ENCODE results near the gene RBMS3. TPM values are rescaled to one million over a fixed set of nuclear protein-coding genes. Genes with fewer than 3 reads are reported as not detected.

The RBMS3 gene
- total RNA-seq, 1 experiment from 2014 or later: 8.7 TPM

DNA sequence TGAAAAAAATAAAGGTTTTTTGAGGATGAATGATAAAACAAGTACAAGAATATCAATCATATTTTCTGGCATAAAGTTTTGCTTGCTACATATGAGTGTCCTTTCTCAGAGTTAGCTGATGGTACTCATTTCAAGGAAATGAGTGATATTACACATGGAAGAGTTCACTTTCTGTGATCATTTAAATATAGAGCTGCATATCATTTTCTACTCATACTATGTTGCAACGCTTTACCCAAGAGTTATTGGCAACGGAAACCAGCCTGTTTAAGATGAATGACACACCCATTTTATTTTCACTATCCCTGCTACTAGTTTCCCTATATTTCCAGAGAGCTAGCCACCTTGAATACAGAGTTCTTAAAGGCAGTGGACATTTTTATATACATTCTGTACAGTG, 35.4 kb upstream of the RBMS3 start:
- Mint-ChIP-seq H3K27ac (no peak overlapping the region), H3K27me3 (ENCODE audit: low read depth) (no peaks in the 10 kb centered on the region), H3K4me3 (no peak overlapping the region), H3K36me3 (peaks cover 4% of the 10 kb centered on the region; the same call in 1 of the 2 replicates), H3K4me1 (peaks cover 12% of the 10 kb centered on the region), H3K9me3 (peaks cover 14% of the 10 kb centered on the region)
- ChIA-PET POLR2A (no interaction called here), CTCF (no interaction called here)
- ATAC-seq (no peak), DNase-seq (ENCODE audit: low spot score) (no peak)
- TF ChIP-seq, protein P1, sequence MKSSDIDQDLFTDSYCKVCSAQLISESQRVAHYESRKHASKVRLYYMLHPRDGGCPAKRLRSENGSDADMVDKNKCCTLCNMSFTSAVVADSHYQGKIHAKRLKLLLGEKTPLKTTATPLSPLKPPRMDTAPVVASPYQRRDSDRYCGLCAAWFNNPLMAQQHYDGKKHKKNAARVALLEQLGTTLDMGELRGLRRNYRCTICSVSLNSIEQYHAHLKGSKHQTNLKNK (CRISPR knock-in tag; IDR thresholded peaks at IDR 0.05): no peak
- TF ChIP-seq, protein P2, sequence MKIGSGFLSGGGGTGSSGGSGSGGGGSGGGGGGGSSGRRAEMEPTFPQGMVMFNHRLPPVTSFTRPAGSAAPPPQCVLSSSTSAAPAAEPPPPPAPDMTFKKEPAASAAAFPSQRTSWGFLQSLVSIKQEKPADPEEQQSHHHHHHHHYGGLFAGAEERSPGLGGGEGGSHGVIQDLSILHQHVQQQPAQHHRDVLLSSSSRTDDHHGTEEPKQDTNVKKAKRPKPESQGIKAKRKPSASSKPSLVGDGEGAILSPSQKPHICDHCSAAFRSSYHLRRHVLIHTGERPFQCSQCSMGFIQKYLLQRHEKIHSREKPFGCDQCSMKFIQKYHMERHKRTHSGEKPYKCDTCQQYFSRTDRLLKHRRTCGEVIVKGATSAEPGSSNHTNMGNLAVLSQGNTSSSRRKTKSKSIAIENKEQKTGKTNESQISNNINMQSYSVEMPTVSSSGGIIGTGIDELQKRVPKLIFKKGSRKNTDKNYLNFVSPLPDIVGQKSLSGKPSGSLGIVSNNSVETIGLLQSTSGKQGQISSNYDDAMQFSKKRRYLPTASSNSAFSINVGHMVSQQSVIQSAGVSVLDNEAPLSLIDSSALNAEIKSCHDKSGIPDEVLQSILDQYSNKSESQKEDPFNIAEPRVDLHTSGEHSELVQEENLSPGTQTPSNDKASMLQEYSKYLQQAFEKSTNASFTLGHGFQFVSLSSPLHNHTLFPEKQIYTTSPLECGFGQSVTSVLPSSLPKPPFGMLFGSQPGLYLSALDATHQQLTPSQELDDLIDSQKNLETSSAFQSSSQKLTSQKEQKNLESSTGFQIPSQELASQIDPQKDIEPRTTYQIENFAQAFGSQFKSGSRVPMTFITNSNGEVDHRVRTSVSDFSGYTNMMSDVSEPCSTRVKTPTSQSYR (CRISPR knock-in tag; IDR thresholded peaks at IDR 0.05): no peak
- TF ChIP-seq FOXP1 (CRISPR knock-in tag; IDR thresholded peaks at IDR 0.05; ENCODE audit: borderline replicate concordance) (no peak), NFYB (CRISPR knock-in tag; conservative IDR thresholded peaks at IDR 0.05; ENCODE audit: low read depth) (no peak), ZNF396 (CRISPR knock-in tag; IDR thresholded peaks at IDR 0.05; ENCODE audit: borderline replicate concordance) (no peak), ZNF263 (CRISPR knock-in tag; IDR thresholded peaks at IDR 0.05; ENCODE audit: low read depth) (no peak), FOXJ3 (CRISPR knock-in tag; IDR thresholded peaks at IDR 0.05; ENCODE audit: borderline replicate concordance) (no peak), IRF2 (CRISPR knock-in tag; IDR thresholded peaks at IDR 0.05; ENCODE audit: borderline replicate concordance, low read depth) (no peak), ZNF138 (CRISPR knock-in tag; conservative IDR thresholded peaks at IDR 0.05) (no peak), GTF2I (CRISPR knock-in tag; conservative IDR thresholded peaks at IDR 0.05) (no peak), CBFB (CRISPR knock-in tag; IDR thresholded peaks at IDR 0.05; ENCODE audit: low read depth) (no peak), ATF1 (CRISPR knock-in tag; IDR thresholded peaks at IDR 0.05) (no peak), TCF7 (CRISPR knock-in tag; IDR thresholded peaks at IDR 0.05; ENCODE audit: low read depth) (no peak), RELA (CRISPR knock-in tag; IDR thresholded peaks at IDR 0.05; ENCODE audit: borderline replicate concordance) (no peak)
- TF ChIP-seq, protein P3, sequence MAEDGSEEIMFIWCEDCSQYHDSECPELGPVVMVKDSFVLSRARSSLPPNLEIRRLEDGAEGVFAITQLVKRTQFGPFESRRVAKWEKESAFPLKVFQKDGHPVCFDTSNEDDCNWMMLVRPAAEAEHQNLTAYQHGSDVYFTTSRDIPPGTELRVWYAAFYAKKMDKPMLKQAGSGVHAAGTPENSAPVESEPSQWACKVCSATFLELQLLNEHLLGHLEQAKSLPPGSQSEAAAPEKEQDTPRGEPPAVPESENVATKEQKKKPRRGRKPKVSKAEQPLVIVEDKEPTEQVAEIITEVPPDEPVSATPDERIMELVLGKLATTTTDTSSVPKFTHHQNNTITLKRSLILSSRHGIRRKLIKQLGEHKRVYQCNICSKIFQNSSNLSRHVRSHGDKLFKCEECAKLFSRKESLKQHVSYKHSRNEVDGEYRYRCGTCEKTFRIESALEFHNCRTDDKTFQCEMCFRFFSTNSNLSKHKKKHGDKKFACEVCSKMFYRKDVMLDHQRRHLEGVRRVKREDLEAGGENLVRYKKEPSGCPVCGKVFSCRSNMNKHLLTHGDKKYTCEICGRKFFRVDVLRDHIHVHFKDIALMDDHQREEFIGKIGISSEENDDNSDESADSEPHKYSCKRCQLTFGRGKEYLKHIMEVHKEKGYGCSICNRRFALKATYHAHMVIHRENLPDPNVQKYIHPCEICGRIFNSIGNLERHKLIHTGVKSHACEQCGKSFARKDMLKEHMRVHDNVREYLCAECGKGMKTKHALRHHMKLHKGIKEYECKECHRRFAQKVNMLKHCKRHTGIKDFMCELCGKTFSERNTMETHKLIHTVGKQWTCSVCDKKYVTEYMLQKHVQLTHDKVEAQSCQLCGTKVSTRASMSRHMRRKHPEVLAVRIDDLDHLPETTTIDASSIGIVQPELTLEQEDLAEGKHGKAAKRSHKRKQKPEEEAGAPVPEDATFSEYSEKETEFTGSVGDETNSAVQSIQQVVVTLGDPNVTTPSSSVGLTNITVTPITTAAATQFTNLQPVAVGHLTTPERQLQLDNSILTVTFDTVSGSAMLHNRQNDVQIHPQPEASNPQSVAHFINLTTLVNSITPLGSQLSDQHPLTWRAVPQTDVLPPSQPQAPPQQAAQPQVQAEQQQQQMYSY (CRISPR knock-in tag; IDR thresholded peaks at IDR 0.05): no peak
- TF ChIP-seq, protein P4, sequence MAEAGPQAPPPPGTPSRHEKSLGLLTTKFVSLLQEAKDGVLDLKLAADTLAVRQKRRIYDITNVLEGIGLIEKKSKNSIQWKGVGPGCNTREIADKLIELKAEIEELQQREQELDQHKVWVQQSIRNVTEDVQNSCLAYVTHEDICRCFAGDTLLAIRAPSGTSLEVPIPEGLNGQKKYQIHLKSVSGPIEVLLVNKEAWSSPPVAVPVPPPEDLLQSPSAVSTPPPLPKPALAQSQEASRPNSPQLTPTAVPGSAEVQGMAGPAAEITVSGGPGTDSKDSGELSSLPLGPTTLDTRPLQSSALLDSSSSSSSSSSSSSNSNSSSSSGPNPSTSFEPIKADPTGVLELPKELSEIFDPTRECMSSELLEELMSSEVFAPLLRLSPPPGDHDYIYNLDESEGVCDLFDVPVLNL (CRISPR knock-in tag; IDR thresholded peaks at IDR 0.05; ENCODE audit: borderline replicate concordance, low read depth): no peak
- TF ChIP-seq, protein P5, sequence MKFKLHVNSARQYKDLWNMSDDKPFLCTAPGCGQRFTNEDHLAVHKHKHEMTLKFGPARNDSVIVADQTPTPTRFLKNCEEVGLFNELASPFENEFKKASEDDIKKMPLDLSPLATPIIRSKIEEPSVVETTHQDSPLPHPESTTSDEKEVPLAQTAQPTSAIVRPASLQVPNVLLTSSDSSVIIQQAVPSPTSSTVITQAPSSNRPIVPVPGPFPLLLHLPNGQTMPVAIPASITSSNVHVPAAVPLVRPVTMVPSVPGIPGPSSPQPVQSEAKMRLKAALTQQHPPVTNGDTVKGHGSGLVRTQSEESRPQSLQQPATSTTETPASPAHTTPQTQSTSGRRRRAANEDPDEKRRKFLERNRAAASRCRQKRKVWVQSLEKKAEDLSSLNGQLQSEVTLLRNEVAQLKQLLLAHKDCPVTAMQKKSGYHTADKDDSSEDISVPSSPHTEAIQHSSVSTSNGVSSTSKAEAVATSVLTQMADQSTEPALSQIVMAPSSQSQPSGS (CRISPR knock-in tag; IDR thresholded peaks at IDR 0.05; ENCODE audit: borderline replicate concordance, low read depth): no peak
- TF ChIP-seq, protein P6, sequence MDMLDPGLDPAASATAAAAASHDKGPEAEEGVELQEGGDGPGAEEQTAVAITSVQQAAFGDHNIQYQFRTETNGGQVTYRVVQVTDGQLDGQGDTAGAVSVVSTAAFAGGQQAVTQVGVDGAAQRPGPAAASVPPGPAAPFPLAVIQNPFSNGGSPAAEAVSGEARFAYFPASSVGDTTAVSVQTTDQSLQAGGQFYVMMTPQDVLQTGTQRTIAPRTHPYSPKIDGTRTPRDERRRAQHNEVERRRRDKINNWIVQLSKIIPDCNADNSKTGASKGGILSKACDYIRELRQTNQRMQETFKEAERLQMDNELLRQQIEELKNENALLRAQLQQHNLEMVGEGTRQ (CRISPR knock-in tag; IDR thresholded peaks at IDR 0.05): no peak
- TF ChIP-seq, protein P7, sequence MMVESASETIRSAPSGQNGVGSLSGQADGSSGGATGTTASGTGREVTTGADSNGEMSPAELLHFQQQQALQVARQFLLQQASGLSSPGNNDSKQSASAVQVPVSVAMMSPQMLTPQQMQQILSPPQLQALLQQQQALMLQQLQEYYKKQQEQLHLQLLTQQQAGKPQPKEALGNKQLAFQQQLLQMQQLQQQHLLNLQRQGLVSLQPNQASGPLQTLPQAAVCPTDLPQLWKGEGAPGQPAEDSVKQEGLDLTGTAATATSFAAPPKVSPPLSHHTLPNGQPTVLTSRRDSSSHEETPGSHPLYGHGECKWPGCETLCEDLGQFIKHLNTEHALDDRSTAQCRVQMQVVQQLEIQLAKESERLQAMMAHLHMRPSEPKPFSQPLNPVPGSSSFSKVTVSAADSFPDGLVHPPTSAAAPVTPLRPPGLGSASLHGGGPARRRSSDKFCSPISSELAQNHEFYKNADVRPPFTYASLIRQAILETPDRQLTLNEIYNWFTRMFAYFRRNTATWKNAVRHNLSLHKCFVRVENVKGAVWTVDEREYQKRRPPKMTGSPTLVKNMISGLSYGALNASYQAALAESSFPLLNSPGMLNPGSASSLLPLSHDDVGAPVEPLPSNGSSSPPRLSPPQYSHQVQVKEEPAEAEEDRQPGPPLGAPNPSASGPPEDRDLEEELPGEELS (CRISPR knock-in tag; IDR thresholded peaks at IDR 0.05): no peak

Data from WTC11 (cell line).